HG03565 (cell line): ENCODE results near the gene TMSB4X.
A peak's percentile ranks its signal among the peaks of the same experiment; 100 is the strongest.
"Not testable (repeated sequence)": the region's sequence is repeated elsewhere in the genome, so short reads cannot be mapped to it uniquely, and the experiment has no call there.

Source experiments
- ATAC-seq: cut with Tn5 transposase; IDR thresholded peaks from one replicate; pipeline ENCODE4 v1.9.1; 2021; ENCODE audit warnings: mild to moderate bottlenecking, moderate library complexity; ENCODE audit not compliant: unreplicated experiment

TMSB4X gene

GRCh38 chrX:12954981-12955380, 19.9 kb upstream of the TMSB4X start:
- ATAC-seq: no peak

- ATAC-seq: no peak
Measured at GRCh38 chrX:12955882-12956703, 18.8 kb upstream of the TMSB4X start.

GRCh38 chrX:12956704-12957534, 18.0 kb upstream of the TMSB4X start:
- ATAC-seq: peak; percentile 55

- no peak for ATAC-seq
Measured at GRCh38 chrX:12958059-12958458, 16.9 kb upstream of the TMSB4X start.

- ATAC-seq: no peak
Measured at GRCh38 chrX:12958461-12958860, 16.4 kb upstream of the TMSB4X start.

GRCh38 chrX:12961196-12961718, 13.7 kb upstream of the TMSB4X start:
- ATAC-seq: no peak

GRCh38 chrX:12962041-12962504, 12.8 kb upstream of the TMSB4X start:
- peak; percentile 33 for ATAC-seq

- ATAC-seq: not testable (repeated sequence)
Measured at GRCh38 chrX:12963210-12963850, 11.6 kb upstream of the TMSB4X start.

- no peak for ATAC-seq
Measured at GRCh38 chrX:12965131-12965940, 9.6 kb upstream of the TMSB4X start.

GRCh38 chrX:12966151-12966550, 8.8 kb upstream of the TMSB4X start:
- ATAC-seq: no peak

- ATAC-seq: no peak
Measured at GRCh38 chrX:12967711-12968465, 7.0 kb upstream of the TMSB4X start.

- ATAC-seq: no peak
Measured at GRCh38 chrX:12970691-12971202, 4.2 kb upstream of the TMSB4X start.

- no peak for ATAC-seq
Measured at GRCh38 chrX:12971282-12972003, 3.5 kb upstream of the TMSB4X start.

GRCh38 chrX:12972243-12972642, 2.7 kb upstream of the TMSB4X start:
- ATAC-seq: no peak

GRCh38 chrX:12972878-12973560, 1.9 kb upstream of the TMSB4X start:
- no peak for ATAC-seq

- no peak for ATAC-seq
Measured at GRCh38 chrX:12973561-12974304, 1.2 kb upstream of the TMSB4X start.

- ATAC-seq: no peak
Measured at GRCh38 chrX:12974305-12974795, 560 bp upstream of the TMSB4X start.
